ENCODE results near the gene PAQR5.

GRCh38 chr15:69328080-69328479 is 29.4 kb downstream of the PAQR5 start:
- no peak for TF ChIP-seq CTCF (IDR thresholded peaks at IDR 0.05)
- no peak for TF ChIP-seq POLR2AphosphoS5 (IDR thresholded peaks at IDR 0.05)
- no peak for TF ChIP-seq EP300 (IDR thresholded peaks at IDR 0.05)
- TF ChIP-seq POLR2A (IDR thresholded peaks at IDR 0.05), result no peak

All from gastroesophageal sphincter (tissue), 3 donors.